Stimulated activated CD4-positive, alpha-beta T cell treated with anti-CD3 and anti-CD28 coated beads, Interleukin-4, amount 100 ng/mL, for 48 hours (primary cell): Measurements from ENCODE around the gene LCN2.
"Not testable (repeated sequence)": the region's sequence is repeated elsewhere in the genome, so short reads cannot be mapped to it uniquely, and the experiment has no call there.

Experiments used
- DNase-seq, 2 donors: peaks; one replicate each; pipeline ENCODE4 v3.0.0-alpha.2; 2020; ENCODE audit warnings: low read depth in 2 of 2

The LCN2 gene

DNA sequence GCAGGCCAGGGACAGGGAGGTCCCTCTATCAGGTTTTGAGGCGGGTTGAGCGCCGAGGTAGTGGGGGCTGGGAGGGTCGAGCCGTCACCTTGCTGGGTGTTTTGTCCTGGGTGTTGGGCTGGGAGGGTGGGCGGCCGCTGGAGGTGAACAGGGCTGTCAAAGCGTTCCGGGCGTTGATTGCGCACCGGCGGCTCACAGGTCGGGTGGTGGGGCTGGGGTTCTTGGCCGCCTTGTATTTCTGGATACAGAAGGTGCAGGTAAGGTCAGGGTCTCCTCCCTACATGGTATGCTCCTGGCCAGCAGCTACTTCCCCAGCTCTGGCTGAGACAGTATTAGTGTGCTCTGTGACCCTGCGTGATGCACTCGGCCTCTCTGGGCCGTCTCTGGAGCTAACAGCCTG, 16.9 kb downstream of the LCN2 start:
- DNase-seq, result no peak

- DNase-seq, result no peak
These were observed 18.0 kb downstream of the LCN2 start for GRCh38 chr9:128167209-128167608.

DNA sequence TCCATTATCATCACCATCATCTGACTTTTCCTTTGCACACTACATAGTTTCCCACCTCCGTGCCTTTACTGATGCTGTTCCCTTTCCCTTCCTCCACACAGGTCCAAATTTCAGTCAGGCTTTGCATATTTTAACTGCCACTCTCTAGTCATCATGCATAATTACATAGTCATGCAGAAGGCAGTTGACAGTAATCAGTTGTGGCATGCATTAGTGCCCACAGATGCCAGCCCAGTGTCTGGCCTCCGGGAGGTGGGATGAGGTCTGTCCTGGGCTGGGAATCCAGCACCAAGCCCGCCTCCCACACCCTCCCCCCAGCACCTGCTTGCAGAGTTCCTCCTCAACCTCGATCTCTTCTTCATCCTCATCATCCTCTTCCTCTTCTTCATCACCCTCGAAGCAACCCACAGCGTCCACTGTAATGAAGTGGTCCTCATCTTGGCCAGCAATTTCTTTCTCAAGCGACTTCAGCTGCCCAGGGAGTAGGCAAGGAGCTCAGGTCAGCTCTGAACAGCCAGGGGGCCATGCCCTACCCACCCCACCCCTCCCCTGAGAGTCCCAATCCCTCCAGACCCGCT, 19.6 kb downstream of the LCN2 start:
- no peak for DNase-seq

GRCh38 chr9:128169492-128169891, 20.2 kb downstream of the LCN2 start:
- DNase-seq, result no peak

GRCh38 chr9:128169925-128170324, 20.7 kb downstream of the LCN2 start:
- no peak for DNase-seq

- no peak for DNase-seq
These were observed 24.8 kb downstream of the LCN2 start for GRCh38 chr9:128174062-128174461.

DNA sequence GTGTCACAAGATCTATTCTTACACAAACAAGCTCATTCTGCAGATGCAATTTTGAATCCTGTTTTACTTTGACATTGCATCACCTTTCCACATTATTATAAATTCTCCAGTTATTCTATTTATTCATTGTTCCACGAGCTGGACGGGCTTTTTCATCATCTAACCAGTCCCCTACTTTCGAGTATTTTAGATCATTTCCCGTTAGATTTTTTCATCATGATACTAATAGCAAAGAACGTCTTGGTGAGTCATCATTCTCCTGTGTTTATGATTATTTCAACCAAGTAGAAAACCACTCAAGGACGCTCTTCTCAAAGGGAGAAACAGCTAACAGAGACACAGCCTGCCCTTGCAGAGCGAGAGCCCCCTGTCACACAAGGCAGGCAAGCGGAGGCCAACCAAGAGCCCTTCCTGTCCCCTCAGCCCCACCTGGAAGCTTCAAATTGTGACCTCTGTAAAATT, 25.9 kb downstream of the LCN2 start:
- no peak for DNase-seq

- DNase-seq, result no peak
These were observed 26.5 kb downstream of the LCN2 start for GRCh38 chr9:128175726-128176125.

DNA sequence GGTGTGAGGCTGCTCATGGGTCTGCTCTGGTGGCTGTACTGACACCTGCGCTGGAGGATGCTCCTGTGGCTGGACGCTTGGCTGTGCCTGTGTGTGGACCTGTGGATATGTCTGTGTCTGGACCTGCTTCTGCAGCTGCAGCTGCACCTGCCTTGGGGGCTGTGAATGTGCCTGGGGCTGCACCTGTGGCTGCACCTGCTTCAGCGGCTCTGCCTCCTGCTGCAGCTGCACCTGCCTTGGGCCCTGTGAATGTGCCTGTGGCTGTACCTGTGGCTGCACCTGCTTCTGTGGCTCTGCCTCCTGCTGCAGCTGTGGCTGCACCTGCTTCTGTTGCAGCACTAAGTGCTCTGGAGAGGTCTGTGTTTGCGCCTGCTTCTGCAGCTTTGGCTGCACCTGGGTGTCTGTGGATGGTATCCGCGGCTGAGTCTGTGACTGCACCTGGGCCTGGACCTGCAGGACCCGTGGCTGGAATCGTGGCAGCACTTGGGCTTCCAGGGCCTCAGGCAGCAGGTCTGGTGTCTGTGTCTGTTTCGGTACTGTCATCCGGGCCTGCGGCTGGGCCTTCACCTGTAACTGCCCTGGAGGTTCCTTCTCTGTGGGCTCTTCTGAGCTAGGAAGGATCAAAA, 29.7 kb downstream of the LCN2 start:
- DNase-seq, result no peak

DNA sequence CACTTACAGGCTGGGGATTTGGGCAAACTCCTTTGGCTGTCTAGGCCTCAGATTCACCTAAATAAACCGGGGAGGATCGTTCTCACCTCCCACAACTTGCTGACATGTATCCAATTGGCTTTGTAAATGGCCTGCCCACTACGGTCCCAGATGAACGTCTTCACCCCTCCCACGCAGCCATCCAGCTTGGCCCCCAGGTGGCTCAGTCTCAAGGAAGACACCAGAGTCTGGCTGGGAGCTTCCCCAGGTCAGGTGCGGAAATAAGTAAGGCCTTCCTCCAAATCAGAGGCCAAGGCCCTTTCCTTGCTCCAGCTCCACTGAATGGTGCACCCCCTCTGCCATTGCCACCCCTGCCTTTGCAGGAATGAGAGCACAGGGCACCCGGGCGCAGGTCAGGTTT, 30.7 kb downstream of the LCN2 start:
- no peak for DNase-seq

GRCh38 chr9:128180447-128180846, 31.2 kb downstream of the LCN2 start:
- no peak for DNase-seq

DNA sequence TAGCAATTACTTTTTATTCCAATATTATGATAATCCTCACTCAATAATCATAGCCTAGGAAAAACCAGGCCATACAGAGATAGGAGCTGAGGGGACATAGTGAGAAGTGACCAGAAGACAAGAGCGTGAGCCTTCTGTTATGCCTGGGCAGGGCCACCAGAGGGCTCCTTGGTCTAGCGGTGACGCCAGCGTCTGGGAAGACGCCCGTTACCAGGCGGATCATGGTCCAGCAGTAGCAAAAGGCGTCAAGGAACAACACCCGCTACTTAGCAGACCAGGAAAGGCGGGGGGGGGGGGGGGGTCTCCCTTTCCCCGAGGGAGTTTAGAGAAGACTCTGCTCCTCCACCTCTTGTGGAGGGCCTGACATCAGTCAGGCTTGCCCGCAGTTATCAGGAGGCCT, 32.2 kb downstream of the LCN2 start:
- DNase-seq, result not testable (repeated sequence)

DNA sequence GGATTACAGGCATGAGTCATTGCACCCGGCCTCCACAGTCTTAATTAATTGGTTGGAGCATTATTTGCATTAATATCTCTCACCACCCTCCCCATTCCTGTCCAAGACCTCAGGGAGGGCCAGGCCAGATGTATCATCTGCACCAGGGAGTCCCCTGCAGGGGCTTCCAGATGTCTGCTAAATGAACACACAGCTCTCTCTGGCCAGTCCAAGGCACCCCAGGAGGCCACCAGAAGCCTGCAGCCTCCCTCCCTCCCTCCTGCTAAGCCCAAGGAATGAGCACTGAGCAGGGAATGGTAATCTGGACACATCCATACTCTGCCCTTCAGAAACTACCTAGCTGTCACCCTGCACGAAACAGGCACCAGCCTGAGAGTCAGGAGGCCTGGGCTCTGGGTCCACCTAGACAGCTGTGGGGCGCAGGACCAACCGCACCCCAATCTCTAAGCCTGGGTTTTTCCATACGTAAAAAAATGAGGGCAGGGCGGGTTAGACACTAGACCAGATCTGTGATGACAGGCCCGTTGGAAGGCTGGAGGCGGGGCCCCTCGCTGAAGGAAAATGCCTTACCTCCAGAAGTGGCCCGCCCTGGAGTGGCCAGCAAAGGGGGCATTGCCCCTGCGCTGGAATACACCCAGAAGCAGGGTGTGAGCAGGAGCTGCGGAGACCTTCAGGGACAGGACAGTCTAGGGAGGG, 33.8 kb downstream of the LCN2 start:
- DNase-seq, result no peak

DNA sequence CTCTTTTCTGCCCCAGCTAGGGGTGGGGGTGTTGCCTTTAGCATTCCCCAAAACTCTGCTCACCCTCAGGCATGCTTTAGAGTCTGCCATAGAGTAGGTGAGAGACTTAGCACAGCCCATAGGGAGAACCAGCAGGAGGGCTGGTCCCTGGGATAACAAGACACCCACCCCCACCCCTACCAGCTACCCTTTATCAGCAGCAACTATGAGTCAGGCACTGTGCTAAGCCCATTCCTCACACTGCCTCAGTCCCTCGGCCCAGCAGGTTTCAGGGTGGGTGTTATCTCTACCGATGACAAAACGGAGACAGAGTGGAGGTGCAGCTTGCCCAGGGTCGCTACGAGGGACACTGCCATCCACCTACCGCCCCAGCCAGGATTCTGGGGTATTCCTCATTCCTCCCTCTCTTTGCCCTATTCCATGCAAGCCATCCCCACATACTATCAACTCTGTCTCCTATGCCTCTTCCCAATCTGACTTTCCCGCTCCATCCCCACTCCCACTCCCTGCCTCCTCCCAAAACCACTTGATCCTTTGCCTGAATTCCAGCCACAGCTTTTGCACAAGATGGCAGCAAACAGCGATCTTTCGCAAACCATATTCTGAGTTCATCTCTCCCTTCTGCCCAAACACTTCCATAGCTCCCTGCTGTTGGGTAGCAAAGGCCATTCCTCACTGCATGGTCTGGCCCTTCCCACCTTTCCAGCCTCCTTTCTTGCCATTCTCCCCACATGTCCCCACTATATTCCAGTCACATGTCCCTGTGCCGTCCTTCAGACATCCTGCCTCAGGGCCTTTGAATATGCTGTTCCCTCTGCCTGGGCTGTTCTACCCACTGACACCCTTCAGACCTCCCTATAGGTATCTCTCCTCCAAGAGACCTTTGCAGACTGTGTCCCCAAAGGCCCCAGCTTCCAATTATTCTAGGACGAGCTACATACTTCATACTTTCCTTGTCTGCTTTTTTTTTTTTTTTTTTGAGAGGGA, 37.0 kb downstream of the LCN2 start:
- no peak for DNase-seq

- no peak for DNase-seq
These were observed 38.1 kb downstream of the LCN2 start for GRCh38 chr9:128187361-128187760.

DNA sequence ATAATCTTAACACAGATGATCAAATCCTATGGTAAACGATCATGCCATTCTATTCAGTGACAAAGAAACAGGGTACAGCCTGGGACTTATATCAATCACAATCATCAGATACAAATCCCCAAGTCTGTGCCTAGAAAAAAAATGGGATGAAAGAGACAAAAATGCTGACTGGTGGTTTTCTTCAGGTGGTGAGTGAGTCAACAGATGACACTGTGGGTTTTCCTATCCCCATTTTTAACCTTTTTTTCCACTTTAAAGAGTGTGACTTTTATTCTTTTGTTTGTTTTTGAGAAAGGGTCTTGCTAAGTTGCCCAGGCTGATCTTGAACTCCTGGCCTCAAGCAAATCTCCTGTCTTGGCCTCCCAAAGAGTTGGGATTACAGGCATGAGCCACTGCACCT, 39.0 kb downstream of the LCN2 start:
- no peak for DNase-seq

GRCh38 chr9:128190013-128190412, 40.8 kb downstream of the LCN2 start:
- DNase-seq, result no peak

GRCh38 chr9:128190516-128191405, 41.5 kb downstream of the LCN2 start:
- DNase-seq, result no peak

GRCh38 chr9:128191406-128192046, 42.3 kb downstream of the LCN2 start, which contains the start of gene CIZ1:
Gene CIZ1, minus strand, starts transcription at chr9:128191572. Its CDS starts 715 bp downstream, at chr9:128190857.
- peak; percentile 70 to 71 for DNase-seq

GRCh38 chr9:128192601-128193371, 43.5 kb downstream of the LCN2 start:
- DNase-seq, result peak in 1 of 2 donors; percentile 42
